Measurements from ENCODE around the gene PDGFC.

Gene PDGFC

DNA sequence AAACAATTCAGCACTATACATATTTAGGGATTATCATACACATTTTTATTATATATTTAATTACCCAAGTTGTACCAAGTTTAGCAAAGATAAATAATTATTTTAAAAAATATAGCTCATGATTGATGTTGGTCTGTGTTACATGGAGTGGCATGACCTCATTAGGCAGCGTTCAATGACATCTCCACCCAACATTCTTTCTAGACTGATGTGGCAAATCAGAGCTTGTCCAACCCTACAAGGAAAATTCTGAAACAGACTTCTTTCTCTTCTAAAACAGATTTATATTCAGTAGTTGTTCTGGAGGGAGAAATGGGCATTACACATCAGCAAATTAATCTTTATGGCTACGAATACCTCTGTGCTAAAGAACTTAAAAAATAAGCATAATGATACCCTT lies 189.7 kb downstream of the PDGFC start:
- DNase-seq (ENCODE audit: insufficient read length, low spot score) = no peak

GRCh38 chr4:156779774-156780173 lies 191.8 kb downstream of the PDGFC start:
- FAIRE-seq = no peak
- TF ChIP-seq CTCF (IDR thresholded peaks at IDR 0.05; ENCODE audit: insufficient read depth, missing control alignments) = no peak
- DNase-seq (ENCODE audit: insufficient read length, low spot score) = no peak

More for the DNA sequence above, 189.7 kb downstream of the PDGFC start:
- no peak for FAIRE-seq
- TF ChIP-seq CTCF (IDR thresholded peaks at IDR 0.05; ENCODE audit: insufficient read depth, missing control alignments) = no peak

- TF ChIP-seq CTCF (IDR thresholded peaks at IDR 0.05; ENCODE audit: insufficient read depth, missing control alignments) = no peak
- FAIRE-seq (no peak), DNase-seq (ENCODE audit: insufficient read length, low spot score) (no peak)
Observed at GRCh38 chr4:156779042-156779441, 192.6 kb downstream of the PDGFC start.

DNA sequence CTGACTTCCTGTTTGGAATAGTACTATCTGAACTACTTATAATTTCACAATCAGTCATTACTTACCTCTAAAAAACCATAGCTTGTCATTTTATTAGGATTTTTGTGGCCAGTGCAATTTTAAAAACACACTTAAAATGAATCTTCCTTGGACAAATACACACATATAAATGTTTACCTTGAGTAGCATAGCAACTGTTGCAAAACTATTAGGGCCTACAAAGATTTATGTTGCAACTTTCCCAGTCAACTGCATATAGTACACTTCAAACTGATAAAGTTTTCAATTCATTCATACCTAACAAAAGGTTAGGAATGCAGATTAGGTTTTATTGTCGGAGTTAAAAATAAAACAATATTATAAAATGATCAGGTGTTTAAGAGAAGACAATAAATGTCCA lies 193.0 kb downstream of the PDGFC start:
- FAIRE-seq = no peak
- DNase-seq (ENCODE audit: insufficient read length, low spot score) = no peak
- TF ChIP-seq CTCF (IDR thresholded peaks at IDR 0.05; ENCODE audit: insufficient read depth, missing control alignments) = no peak

DNA sequence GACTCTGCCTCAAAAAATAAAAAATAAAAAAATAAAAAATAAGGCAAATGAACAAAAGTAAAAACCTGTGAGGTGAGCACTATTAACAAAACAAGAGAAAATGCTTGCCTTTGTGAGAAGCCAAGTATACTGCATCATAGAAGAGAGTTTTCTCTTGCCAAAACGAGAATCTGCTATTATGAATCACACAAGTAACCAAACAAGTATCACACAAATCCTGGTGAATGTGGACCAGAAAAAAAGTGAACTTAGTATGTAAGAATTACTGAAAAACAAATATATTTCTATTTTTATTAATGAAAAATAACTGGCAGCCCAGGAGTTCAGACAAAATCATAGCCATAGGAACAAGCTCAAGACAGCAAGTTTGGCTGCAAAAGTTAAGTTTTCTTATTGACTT lies 193.5 kb downstream of the PDGFC start:
- FAIRE-seq = no peak
- DNase-seq (ENCODE audit: insufficient read length, low spot score) = no peak
- no peak for TF ChIP-seq CTCF (IDR thresholded peaks at IDR 0.05; ENCODE audit: insufficient read depth, missing control alignments)

DNA sequence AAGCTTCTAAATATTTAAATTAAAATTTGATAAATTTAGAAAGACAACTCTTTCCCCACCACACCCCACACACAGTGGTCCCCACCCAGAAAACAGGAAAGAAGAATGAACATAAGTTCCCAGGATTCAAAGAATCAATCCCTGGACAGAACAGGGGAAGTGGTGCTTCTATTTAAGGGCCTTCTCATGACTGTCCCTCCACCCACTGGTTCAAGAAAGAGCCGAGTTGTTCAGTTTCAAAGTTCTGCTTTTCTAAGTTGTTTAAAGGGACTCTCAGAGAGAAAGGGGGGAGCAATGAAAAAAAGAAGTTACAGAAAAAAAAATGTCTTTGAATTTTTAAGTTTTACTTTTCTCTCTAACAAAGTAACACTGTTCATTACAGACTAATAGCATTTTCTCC lies 195.8 kb downstream of the PDGFC start:
- DNase-seq (ENCODE audit: insufficient read length, low spot score) = no peak
- TF ChIP-seq CTCF (IDR thresholded peaks at IDR 0.05; ENCODE audit: insufficient read depth, missing control alignments) = no peak
- FAIRE-seq = no peak

DNA sequence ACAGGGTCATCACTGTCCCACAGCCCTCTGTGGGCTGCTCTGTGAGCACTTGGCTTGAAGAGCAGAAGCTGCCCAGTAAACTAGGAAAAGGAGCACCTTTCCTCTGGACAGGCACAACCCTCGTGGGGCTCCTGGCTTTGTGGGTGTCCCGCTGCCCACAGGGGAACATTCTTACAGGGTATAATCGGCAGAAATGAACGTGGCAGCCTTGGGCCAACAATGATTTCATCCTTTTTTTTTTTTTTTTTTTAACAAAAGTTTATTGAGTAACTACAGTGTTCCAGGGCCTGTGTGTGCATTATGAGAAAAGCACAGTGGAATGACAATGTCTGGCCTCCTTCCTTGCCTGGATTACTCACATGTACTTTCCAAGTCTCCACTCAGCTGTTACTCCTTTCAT lies 197.2 kb downstream of the PDGFC start:
- FAIRE-seq (no peak), DNase-seq (ENCODE audit: insufficient read length, low spot score) (no peak)
- TF ChIP-seq CTCF (IDR thresholded peaks at IDR 0.05; ENCODE audit: insufficient read depth, missing control alignments) = no peak

Measured in D721Med (cell line).